GM06990 (cell line): ENCODE measurements around the gene ABCC4.

Experiments
- DNase-seq: peaks from one replicate; pipeline ENCODE4 v3.0.0-alpha.2; 2011; ENCODE audit not compliant: insufficient read length; ENCODE audit errors: extremely low read depth
- H3K27me3 ChIP-seq: replicated peaks from 2 replicates; pipeline ENCODE4 v1.6.0; 2011; ENCODE audit warnings: low read length; ENCODE audit not compliant: control insufficient read depth, insufficient read depth
- H3K36me3 ChIP-seq: 2 replicates; pipeline ENCODE4 v1.5.1; 2011; ENCODE audit warnings: low read length; ENCODE audit not compliant: control insufficient read depth, insufficient read depth
- H3K4me3 ChIP-seq: replicated peaks from 2 replicates; pipeline ENCODE4 v1.5.1; 2011; ENCODE audit warnings: low read depth, mild to moderate bottlenecking, control low read depth, low read length
- CTCF ChIP-seq: IDR thresholded peaks from 2 replicates; pipeline ENCODE4 v1.5.1; 2011; ENCODE audit warnings: low read length, control low read depth, mild to moderate bottlenecking, inconsistent platforms; ENCODE audit not compliant: insufficient read depth, poor library complexity, severe bottlenecking

The ABCC4 gene

GRCh38 chr13:95236774-95237173, 64.5 kb downstream of the ABCC4 start:
- Histone ChIP-seq H3K27me3 (no peaks in the 10 kb centered on the region), H3K4me3 (no peak overlapping the region), H3K36me3 (no peaks in the 10 kb centered on the region; the same call in 1 of the 2 replicates)
- no peak for TF ChIP-seq CTCF
- DNase-seq, result no peak

GRCh38 chr13:95235974-95236373, 65.3 kb downstream of the ABCC4 start:
- H3K27me3 ChIP-seq, result no peaks in the 10 kb centered on the region
- no peaks in the 10 kb centered on the region; the same call in 1 of the 2 replicates for H3K36me3 ChIP-seq
- no peak overlapping the region for H3K4me3 ChIP-seq
- TF ChIP-seq CTCF, result no peak
- no peak for DNase-seq

- no peaks in the 10 kb centered on the region for H3K27me3 ChIP-seq
- TF ChIP-seq CTCF, result no peak
- no peaks in the 10 kb centered on the region; the same call in 1 of the 2 replicates for H3K36me3 ChIP-seq
- H3K4me3 ChIP-seq, result no peak overlapping the region
- no peak for DNase-seq
Observed at GRCh38 chr13:95235199-95235756, 66.0 kb downstream of the ABCC4 start.

- DNase-seq, result no peak
- H3K36me3 ChIP-seq, result no peaks in the 10 kb centered on the region; the same call in 1 of the 2 replicates
- no peaks in the 10 kb centered on the region for H3K27me3 ChIP-seq
- peak overlapping the region; percentile 2; the same call in 1 of the 2 replicates for H3K4me3 ChIP-seq
- TF ChIP-seq CTCF, result no peak
Observed at GRCh38 chr13:95234242-95234641, 67.0 kb downstream of the ABCC4 start.

- no peak for TF ChIP-seq CTCF
- Histone ChIP-seq H3K27me3 (no peaks in the 10 kb centered on the region), H3K4me3 (no peak overlapping the region), H3K36me3 (no peaks in the 10 kb centered on the region; the same call in 1 of the 2 replicates)
- DNase-seq, result no peak
Observed at GRCh38 chr13:95233026-95233635, 68.1 kb downstream of the ABCC4 start.
